Vagina (tissue), 2 donors: Measurements from ENCODE around the gene DOCK1.

ENCODE experiments used
- POLR2AphosphoS5 ChIP-seq, 2 donors: sonication (generic); formaldehyde crosslinking; IDR thresholded peaks; one replicate each; pipeline ENCODE4 v1.9.0; 2017; ENCODE audit warnings: antibody characterized with exemption in 2 of 2, mild to moderate bottlenecking in 2 of 2, low read depth in 1 of 2; ENCODE audit not compliant: insufficient read depth in 1 of 2
- TF ChIP-seq, protein P1 (sequence below), 3 experiments: fragments of 450-650 bp in 2 of 3; fragments of 200-600 bp in 1 of 3; sonication (generic) in 1 of 3; IDR thresholded peaks; one replicate each; pipeline ENCODE4 v1.5.1; 2017 to 2019; ENCODE audit warnings: antibody characterized with exemption in 3 of 3, mild to moderate bottlenecking in 2 of 3, moderate library complexity in 2 of 3

DNA sequence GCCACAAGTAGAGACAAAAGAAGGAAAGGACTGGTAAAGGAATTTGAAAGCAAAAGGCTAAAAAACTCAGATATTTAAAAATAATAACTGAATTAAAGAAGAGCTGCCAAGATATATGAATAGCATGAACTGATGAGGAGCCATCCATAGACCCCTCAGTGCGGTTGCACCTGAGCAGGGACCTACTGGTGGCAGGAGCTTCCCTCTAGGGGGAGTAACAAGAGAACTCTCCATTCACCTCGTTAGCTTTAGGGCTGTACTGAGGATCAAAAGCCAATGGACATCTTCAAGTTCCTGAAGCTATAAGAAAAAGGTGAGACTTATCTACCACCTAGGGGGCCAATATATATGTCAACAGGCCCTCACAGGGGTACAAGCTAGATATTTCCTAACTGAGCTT, 27.8 kb upstream of the DOCK1 start:
- TF ChIP-seq, protein P1, sequence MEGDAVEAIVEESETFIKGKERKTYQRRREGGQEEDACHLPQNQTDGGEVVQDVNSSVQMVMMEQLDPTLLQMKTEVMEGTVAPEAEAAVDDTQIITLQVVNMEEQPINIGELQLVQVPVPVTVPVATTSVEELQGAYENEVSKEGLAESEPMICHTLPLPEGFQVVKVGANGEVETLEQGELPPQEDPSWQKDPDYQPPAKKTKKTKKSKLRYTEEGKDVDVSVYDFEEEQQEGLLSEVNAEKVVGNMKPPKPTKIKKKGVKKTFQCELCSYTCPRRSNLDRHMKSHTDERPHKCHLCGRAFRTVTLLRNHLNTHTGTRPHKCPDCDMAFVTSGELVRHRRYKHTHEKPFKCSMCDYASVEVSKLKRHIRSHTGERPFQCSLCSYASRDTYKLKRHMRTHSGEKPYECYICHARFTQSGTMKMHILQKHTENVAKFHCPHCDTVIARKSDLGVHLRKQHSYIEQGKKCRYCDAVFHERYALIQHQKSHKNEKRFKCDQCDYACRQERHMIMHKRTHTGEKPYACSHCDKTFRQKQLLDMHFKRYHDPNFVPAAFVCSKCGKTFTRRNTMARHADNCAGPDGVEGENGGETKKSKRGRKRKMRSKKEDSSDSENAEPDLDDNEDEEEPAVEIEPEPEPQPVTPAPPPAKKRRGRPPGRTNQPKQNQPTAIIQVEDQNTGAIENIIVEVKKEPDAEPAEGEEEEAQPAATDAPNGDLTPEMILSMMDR (IDR thresholded peaks at IDR 0.05): no peak
- TF ChIP-seq POLR2AphosphoS5 (IDR thresholded peaks at IDR 0.05; ENCODE audit: insufficient read depth in 1 of 2, low read depth in 1 of 2): no peak
